Activated naive CD8-positive, alpha-beta T cell (primary cell): ENCODE results near the gene COLQ.
"Not testable (repeated sequence)": the region's sequence is repeated elsewhere in the genome, so short reads cannot be mapped to it uniquely, and the experiment has no call there.

ENCODE experiments used
- H3K27ac Mint-ChIP-seq: one replicate; pipeline ENCODE4 v1.8.0; 2021; ENCODE audit warnings: mixed read lengths
- H3K27me3 Mint-ChIP-seq: one replicate; pipeline ENCODE4 v1.8.0; 2021; ENCODE audit warnings: mixed read lengths
- H3K36me3 Mint-ChIP-seq: one replicate; pipeline ENCODE4 v1.8.0; 2021; ENCODE audit warnings: mixed read lengths
- H3K4me1 Mint-ChIP-seq: one replicate; pipeline ENCODE4 v1.8.0; 2021; ENCODE audit warnings: low read depth, mixed read lengths
- H3K4me3 Mint-ChIP-seq: one replicate; pipeline ENCODE4 v1.8.0; 2021; ENCODE audit warnings: mild to moderate bottlenecking, mixed read lengths
- H3K9me3 Mint-ChIP-seq: one replicate; pipeline ENCODE4 v1.8.0; 2021; ENCODE audit warnings: low read depth, mixed read lengths

The COLQ gene

GRCh38 chr3:15426579-15427118 is 94.9 kb downstream of the COLQ start:
- Mint-ChIP-seq H3K27ac (peak overlapping the region; percentile 94), H3K36me3 (peaks cover 3% of the 10 kb centered on the region), H3K9me3 (no peaks in the 10 kb centered on the region), H3K4me1 (peaks cover 54% of the 10 kb centered on the region), H3K4me3 (peak overlapping the region; percentile 95), H3K27me3 (no peaks in the 10 kb centered on the region)

GRCh38 chr3:15420871-15421270 is 100.6 kb downstream of the COLQ start:
- H3K4me1 Mint-ChIP-seq, result peaks cover 27% of the 10 kb centered on the region
- H3K4me3 Mint-ChIP-seq, result no peak overlapping the region
- peaks cover 7% of the 10 kb centered on the region for H3K36me3 Mint-ChIP-seq
- no peaks in the 10 kb centered on the region for H3K27me3 Mint-ChIP-seq
- no peak overlapping the region for H3K27ac Mint-ChIP-seq
- no peaks in the 10 kb centered on the region for H3K9me3 Mint-ChIP-seq

- not testable (repeated sequence) for H3K4me3 Mint-ChIP-seq, H3K27me3 Mint-ChIP-seq, H3K9me3 Mint-ChIP-seq, H3K4me1 Mint-ChIP-seq, H3K27ac Mint-ChIP-seq
- peaks cover 11% of the 10 kb centered on the region for H3K36me3 Mint-ChIP-seq
Measured at GRCh38 chr3:15410966-15411365, 110.5 kb downstream of the COLQ start.

- Mint-ChIP-seq H3K27ac (no peak overlapping the region), H3K9me3 (no peaks in the 10 kb centered on the region), H3K36me3 (peaks cover 2% of the 10 kb centered on the region), H3K27me3 (no peaks in the 10 kb centered on the region), H3K4me3 (no peak overlapping the region), H3K4me1 (no peaks in the 10 kb centered on the region)
Measured at GRCh38 chr3:15409774-15410173, 111.7 kb downstream of the COLQ start.

GRCh38 chr3:15409239-15409638 is 112.3 kb downstream of the COLQ start:
- no peaks in the 10 kb centered on the region for H3K9me3 Mint-ChIP-seq
- H3K4me1 Mint-ChIP-seq, result no peaks in the 10 kb centered on the region
- no peak overlapping the region for H3K4me3 Mint-ChIP-seq
- H3K36me3 Mint-ChIP-seq, result peaks cover 2% of the 10 kb centered on the region
- no peaks in the 10 kb centered on the region for H3K27me3 Mint-ChIP-seq
- H3K27ac Mint-ChIP-seq, result no peak overlapping the region

- no peak overlapping the region for H3K27ac Mint-ChIP-seq
- no peaks in the 10 kb centered on the region for H3K36me3 Mint-ChIP-seq
- no peak overlapping the region for H3K4me3 Mint-ChIP-seq
- H3K9me3 Mint-ChIP-seq, result no peaks in the 10 kb centered on the region
- peaks cover under 1% of the 10 kb centered on the region for H3K4me1 Mint-ChIP-seq
- no peaks in the 10 kb centered on the region for H3K27me3 Mint-ChIP-seq
Measured at GRCh38 chr3:15405448-15406050, 116.0 kb downstream of the COLQ start.

GRCh38 chr3:15404767-15405166 is 116.7 kb downstream of the COLQ start:
- H3K4me3 Mint-ChIP-seq, result no peak overlapping the region
- H3K27ac Mint-ChIP-seq, result no peak overlapping the region
- no peaks in the 10 kb centered on the region for H3K36me3 Mint-ChIP-seq
- no peaks in the 10 kb centered on the region for H3K9me3 Mint-ChIP-seq
- H3K27me3 Mint-ChIP-seq, result no peaks in the 10 kb centered on the region
- peaks cover 8% of the 10 kb centered on the region for H3K4me1 Mint-ChIP-seq

- Mint-ChIP-seq H3K4me3 (no peak overlapping the region), H3K4me1 (peaks cover 10% of the 10 kb centered on the region), H3K9me3 (no peaks in the 10 kb centered on the region), H3K36me3 (no peaks in the 10 kb centered on the region), H3K27me3 (no peaks in the 10 kb centered on the region), H3K27ac (no peak overlapping the region)
Measured at GRCh38 chr3:15403965-15404364, 117.5 kb downstream of the COLQ start.

GRCh38 chr3:15403495-15403894 is 118.0 kb downstream of the COLQ start:
- Mint-ChIP-seq H3K27me3 (no peaks in the 10 kb centered on the region), H3K27ac (no peak overlapping the region), H3K4me3 (no peak overlapping the region), H3K9me3 (no peaks in the 10 kb centered on the region), H3K4me1 (peaks cover 10% of the 10 kb centered on the region), H3K36me3 (no peaks in the 10 kb centered on the region)

GRCh38 chr3:15401936-15402335 is 119.6 kb downstream of the COLQ start:
- Mint-ChIP-seq H3K27me3 (no peaks in the 10 kb centered on the region), H3K4me1 (peaks cover 10% of the 10 kb centered on the region), H3K36me3 (peaks cover 4% of the 10 kb centered on the region), H3K27ac (no peak overlapping the region), H3K4me3 (no peak overlapping the region), H3K9me3 (no peaks in the 10 kb centered on the region)
